T-cell (primary cell): Measurements from ENCODE around the gene MCF2L. TPM values are rescaled to one million over a fixed set of nuclear protein-coding genes. Genes with fewer than 3 reads are reported as not detected.

Experiments used
- ATAC-seq, 4 experiments: fragments of 200-7000 bp in 3 of 4; fragments of 150-1000 bp in 1 of 4; cut with Tn5 transposase; replicated peaks in 1 of 4; 1 replicate in 3 of 4; 2 replicates in 1 of 4; pipeline ENCODE4 v1.10.0; 2021; ENCODE audit warnings: moderate library complexity in 3 of 4, mild to moderate bottlenecking in 2 of 4, moderate number of reproducible peaks in 1 of 4
- CTCF ChIA-PET, 2 donors: fragments of 300-600 bp; sonication (Branson Sonifier 250); formaldehyde crosslinking; loops; one replicate each; lab custom pipeline; 2022; ENCODE audit warnings: antibody characterized with exemption in 2 of 2; lab: Charles Lee
- POLR2A ChIA-PET, 2 donors: fragments of 300-600 bp; sonication (Branson Sonifier 250); formaldehyde crosslinking; loops; one replicate each; lab custom pipeline; 2022; ENCODE audit warnings: antibody characterized with exemption in 2 of 2; lab: Charles Lee
- DNase-seq, 35 experiments: peaks; one replicate each; pipeline versions ENCODE4 v3.0.0 to v3.0.0-alpha.2; 2013 to 2023
- H3K27ac ChIP-seq: one replicate; pipeline ENCODE4 v1.5.1; 2013; ENCODE audit warnings: low read length
- H3K27me3 ChIP-seq, 2 experiments: replicated peaks in 1 of 2; 1 replicate in 1 of 2; 2 replicates in 1 of 2; pipeline versions ENCODE4 v1.6.1 to v1.7.0; 2013; ENCODE audit warnings: low read length in 1 of 2, mixed read lengths in 1 of 2; ENCODE audit not compliant: control insufficient read depth in 2 of 2, insufficient read depth in 2 of 2; ENCODE audit errors: extremely low read depth in 1 of 2
- H3K36me3 ChIP-seq, 2 donors: 1 replicate in 1 of 2; 2 replicates in 1 of 2; pipeline versions ENCODE4 v1.6.1 to v1.7.0; 2013; ENCODE audit warnings: low read length in 1 of 2; ENCODE audit not compliant: control insufficient read depth in 2 of 2, insufficient read depth in 1 of 2; ENCODE audit errors: extremely low read depth in 1 of 2
- H3K4me1 ChIP-seq, 2 experiments: 1 replicate in 1 of 2; 2 replicates in 1 of 2; pipeline versions ENCODE4 v1.6.1 to v1.7.0; 2013; ENCODE audit warnings: low read length in 2 of 2, mixed read lengths in 1 of 2; ENCODE audit not compliant: insufficient read depth in 2 of 2, control insufficient read depth in 1 of 2; ENCODE audit errors: extremely low read depth in 1 of 2
- H3K4me3 ChIP-seq, 2 donors: 1 replicate in 1 of 2; 2 replicates in 1 of 2; pipeline versions ENCODE4 v1.5.1 to v1.7.0; 2013; ENCODE audit warnings: mild to moderate bottlenecking in 2 of 2, low read length in 1 of 2, moderate library complexity in 1 of 2; ENCODE audit not compliant: control insufficient read depth in 1 of 2; ENCODE audit errors: extremely low read depth in 1 of 2
- H3K9me3 ChIP-seq: 2 replicates; pipeline ENCODE4 v1.7.0; 2013
- H3K27ac Mint-ChIP-seq, 2 donors: one replicate each; pipeline ENCODE4 v1.8.0; 2020 to 2021; ENCODE audit warnings: mild to moderate bottlenecking in 2 of 2, mixed read lengths in 2 of 2
- H3K27me3 Mint-ChIP-seq, 2 donors: one replicate each; pipeline ENCODE4 v1.8.0; 2021 to 2022; ENCODE audit warnings: mixed read lengths in 2 of 2
- H3K36me3 Mint-ChIP-seq: one replicate; pipeline ENCODE4 v1.8.0; 2021; ENCODE audit warnings: mixed read lengths
- H3K4me1 Mint-ChIP-seq, 3 donors: one replicate each; pipeline ENCODE4 v1.8.0; 2020 to 2022; ENCODE audit warnings: mixed read lengths in 3 of 3, mild to moderate bottlenecking in 1 of 3
- H3K4me3 Mint-ChIP-seq, 3 donors: one replicate each; pipeline ENCODE4 v1.8.0; 2020 to 2022; ENCODE audit warnings: mild to moderate bottlenecking in 3 of 3, mixed read lengths in 3 of 3, moderate library complexity in 3 of 3
- H3K9me3 Mint-ChIP-seq, 3 donors: one replicate each; pipeline ENCODE4 v1.8.0; 2020 to 2022; ENCODE audit warnings: mixed read lengths in 3 of 3
- WGBS: methylation state at CpG from one replicate; pipeline ENCODE4 v1.1.5; 2013; ENCODE audit warnings: missing lambda C conversion rate; ENCODE audit not compliant: insufficient coverage; 5-methylcytosine and 5-hydroxymethylcytosine counted together
- total RNA-seq, 35 experiments: library from RNA in 6 of 35; stranded (reverse) in 6 of 35; fragments of 120-200 nt in 1 of 35; gene quantifications; one replicate each; pipeline versions ENCODE4 v1.2.1 to v1.2.4 and lab custom pipeline; 2013 to 2026

The MCF2L gene
- total RNA-seq, 5 donors from 2014 or later (not counting 1 experiment from before 2014, with no cell fraction given): 18.2 to 30.0 (median 24.7) TPM

DNA sequence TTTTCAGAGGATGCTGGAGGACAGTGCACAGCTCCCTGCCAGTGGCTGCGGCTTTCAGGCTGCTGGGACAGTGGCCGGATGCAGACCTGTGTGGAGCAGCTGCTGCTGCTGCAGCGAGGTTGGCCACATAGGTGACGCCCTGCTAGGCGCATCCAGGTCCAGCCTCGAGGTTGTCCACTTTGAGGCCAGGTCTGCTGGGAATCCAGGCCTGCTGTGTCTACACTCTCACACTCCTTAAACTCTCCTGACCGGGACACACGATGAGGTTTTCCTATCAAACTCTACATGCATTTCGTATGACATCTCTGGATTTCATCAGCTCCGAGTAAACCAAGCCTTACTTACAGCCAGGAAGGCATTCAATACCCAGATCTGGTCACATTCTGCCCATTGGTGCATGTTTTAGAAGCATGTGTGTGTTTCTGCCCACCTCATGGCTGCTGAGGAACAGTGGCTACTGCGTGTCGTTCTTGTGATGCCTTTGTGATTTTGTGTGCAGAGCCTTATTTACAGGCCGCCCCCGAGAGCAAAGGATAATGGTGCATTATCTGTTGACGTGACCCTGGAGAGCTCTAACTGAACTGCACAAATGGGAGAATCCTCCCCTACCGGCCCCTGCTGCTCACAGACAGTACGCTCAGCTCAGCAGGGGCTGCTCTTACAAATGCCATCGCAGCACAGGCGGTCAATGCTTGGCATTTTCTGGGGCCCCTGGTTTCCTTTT is 12.3 kb upstream of the MCF2L start:
- WGBS: 87% methylated on average over 18 of the region's 19 CpGs
- ATAC-seq: no peak
- CTCF ChIA-PET: no interaction called here

DNA sequence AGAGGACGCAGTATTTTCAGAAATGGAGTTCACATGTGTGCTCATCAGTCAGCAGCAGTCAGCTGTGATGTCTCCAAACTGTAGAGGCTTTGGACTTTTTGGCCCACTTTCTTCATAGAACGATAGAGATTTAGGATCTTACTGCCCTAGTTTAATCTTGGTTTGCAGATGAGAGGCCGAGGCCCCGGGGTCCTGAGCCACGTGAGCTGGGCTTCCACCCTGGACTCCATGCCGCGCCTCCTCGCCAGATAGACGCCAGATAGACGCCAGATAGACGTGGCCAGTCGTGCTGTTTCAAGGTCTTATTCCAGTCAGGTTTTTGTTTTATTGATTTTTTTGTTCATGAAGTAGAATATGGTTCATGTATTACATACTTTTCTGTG is 11.7 kb upstream of the MCF2L start:
- Histone ChIP-seq H3K27ac (no peak overlapping the region), H3K27me3 (peaks cover 0 to 35% of the 10 kb centered on the region in 2 experiments), H3K4me1 (no peaks in the 10 kb centered on the region), H3K9me3 (no peaks in the 10 kb centered on the region), H3K36me3 (no peaks in the 10 kb centered on the region), H3K4me3 (no peak overlapping the region)
- Mint-ChIP-seq H3K9me3 (no peaks in the 10 kb centered on the region), H3K27ac (no peak overlapping the region), H3K27me3 (no peaks in the 10 kb centered on the region), H3K36me3 (no peaks in the 10 kb centered on the region), H3K4me3 (no peak overlapping the region), H3K4me1 (no peaks in the 10 kb centered on the region)
- POLR2A ChIA-PET: no interaction called here
- CTCF ChIA-PET: no interaction called here
- no peak for ATAC-seq
- no peak for DNase-seq
- WGBS: 95% methylated on average over 7 of the region's 12 CpGs

More for the DNA sequence above, 12.3 kb upstream of the MCF2L start:
- POLR2A ChIA-PET: no interaction called here
- no peak overlapping the region for H3K4me3 ChIP-seq
- peaks cover 0 to 35% of the 10 kb centered on the region in 2 experiments for H3K27me3 ChIP-seq
- no peaks in the 10 kb centered on the region for H3K4me1 ChIP-seq
- H3K36me3 ChIP-seq: no peaks in the 10 kb centered on the region
- no peaks in the 10 kb centered on the region for H3K4me1 Mint-ChIP-seq
- no peak overlapping the region for H3K27ac ChIP-seq
- H3K27ac Mint-ChIP-seq: no peak overlapping the region
- no peaks in the 10 kb centered on the region for H3K36me3 Mint-ChIP-seq
- no peak for DNase-seq
- no peaks in the 10 kb centered on the region for H3K9me3 Mint-ChIP-seq
- H3K9me3 ChIP-seq: no peaks in the 10 kb centered on the region
- no peak overlapping the region for H3K4me3 Mint-ChIP-seq
- no peaks in the 10 kb centered on the region for H3K27me3 Mint-ChIP-seq

DNA sequence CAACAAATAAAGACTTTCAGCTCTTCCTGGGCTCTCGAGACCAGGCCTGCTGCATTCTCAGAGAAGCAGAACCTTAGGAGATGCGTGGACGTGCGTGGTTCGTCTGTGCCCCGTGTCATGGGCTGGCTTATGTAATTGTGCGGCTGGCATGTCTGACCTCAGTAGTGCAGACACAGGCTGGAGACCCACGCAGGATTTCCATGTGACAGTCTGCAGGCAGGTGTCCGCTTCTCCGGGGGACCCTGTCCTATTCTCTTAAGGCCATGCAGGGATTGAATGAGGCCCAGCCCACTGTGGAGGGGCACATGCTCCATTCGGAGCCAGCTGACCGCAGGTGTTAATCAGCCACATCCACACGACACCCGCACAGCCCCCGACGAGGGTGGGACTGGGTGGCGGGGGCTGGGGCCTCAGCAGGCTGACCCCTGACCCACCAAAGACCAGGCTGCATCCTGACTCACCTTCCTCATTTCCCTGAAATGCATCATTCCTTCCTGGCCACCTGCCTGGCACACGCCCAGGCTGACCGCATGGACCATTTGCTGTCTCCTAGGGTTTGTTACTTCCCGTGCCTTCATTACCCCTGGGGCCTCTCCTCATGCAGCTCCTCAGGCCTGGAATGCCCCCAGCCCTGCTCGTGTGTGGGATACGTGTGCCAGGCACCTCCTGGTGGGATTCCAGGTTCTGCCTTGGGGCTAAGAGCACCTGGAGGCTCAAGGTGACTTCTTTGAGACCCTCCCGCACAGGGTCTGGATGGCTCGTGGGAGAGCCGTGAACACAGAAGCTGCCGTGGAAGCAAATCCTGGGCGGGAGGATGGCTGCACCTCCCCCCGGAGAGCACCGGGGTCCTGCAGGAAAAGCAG is 10.7 kb upstream of the MCF2L start:
- no peaks in the 10 kb centered on the region for H3K36me3 Mint-ChIP-seq
- H3K27me3 Mint-ChIP-seq: no peaks in the 10 kb centered on the region
- Histone ChIP-seq H3K4me1 (no peaks in the 10 kb centered on the region), H3K27ac (no peak overlapping the region), H3K27me3 (peaks cover 0 to 28% of the 10 kb centered on the region in 2 experiments), H3K36me3 (no peaks in the 10 kb centered on the region), H3K4me3 (no peak overlapping the region), H3K9me3 (no peaks in the 10 kb centered on the region)
- H3K4me1 Mint-ChIP-seq: no peaks in the 10 kb centered on the region
- ChIA-PET CTCF (no interaction called here), POLR2A (no interaction called here)
- no peak overlapping the region for H3K27ac Mint-ChIP-seq
- ATAC-seq (no peak), DNase-seq (no peak)
- H3K9me3 Mint-ChIP-seq: no peaks in the 10 kb centered on the region
- 83% methylated on average over 29 of the region's 29 CpGs for WGBS
- no peak overlapping the region for H3K4me3 Mint-ChIP-seq

DNA sequence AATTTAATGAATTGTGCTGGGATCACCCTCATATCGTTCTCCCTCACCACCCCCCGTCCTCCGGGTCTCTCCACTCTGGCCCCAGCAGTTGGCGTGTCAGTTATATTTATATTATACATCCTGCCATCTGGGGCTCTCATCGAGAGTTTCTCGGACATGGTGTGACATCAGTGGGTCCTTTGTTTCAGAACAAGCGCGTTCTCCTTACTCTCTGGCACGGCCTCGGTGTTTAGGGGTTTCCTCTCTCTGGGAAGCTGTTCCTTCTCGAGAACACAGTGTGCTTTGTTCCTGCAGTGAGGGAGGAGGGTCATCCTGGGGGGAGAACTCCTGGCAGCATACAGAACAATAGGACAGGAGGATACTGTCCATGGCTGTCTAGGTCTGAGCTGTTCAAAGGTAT is 9.8 kb upstream of the MCF2L start:
- H3K27ac ChIP-seq: no peak overlapping the region
- H3K9me3 ChIP-seq: no peaks in the 10 kb centered on the region
- Mint-ChIP-seq H3K9me3 (no peaks in the 10 kb centered on the region), H3K27me3 (no peaks in the 10 kb centered on the region), H3K27ac (no peak overlapping the region), H3K4me3 (no peak overlapping the region), H3K4me1 (no peaks in the 10 kb centered on the region), H3K36me3 (no peaks in the 10 kb centered on the region)
- POLR2A ChIA-PET: no interaction called here
- no peak for ATAC-seq
- DNase-seq: no peak
- WGBS: 82% methylated on average over 2 of the region's 11 CpGs
- H3K27me3 ChIP-seq: peaks cover 0 to 21% of the 10 kb centered on the region in 2 experiments
- no peak overlapping the region for H3K4me3 ChIP-seq
- H3K36me3 ChIP-seq: no peaks in the 10 kb centered on the region
- no peaks in the 10 kb centered on the region for H3K4me1 ChIP-seq
- CTCF ChIA-PET: no interaction called here

GRCh38 chr13:112959701-112960542 is 9.1 kb upstream of the MCF2L start:
- WGBS: 90% methylated on average over 22 of the region's 30 CpGs
- ChIA-PET CTCF (no interaction called here), POLR2A (no interaction called here)
- no peaks in the 10 kb centered on the region for H3K4me1 Mint-ChIP-seq
- H3K27ac Mint-ChIP-seq: no peak overlapping the region
- Histone ChIP-seq H3K27ac (no peak overlapping the region), H3K36me3 (no peaks in the 10 kb centered on the region), H3K9me3 (no peaks in the 10 kb centered on the region), H3K27me3 (peaks cover 0 to 14% of the 10 kb centered on the region in 2 experiments), H3K4me1 (no peaks in the 10 kb centered on the region), H3K4me3 (no peak overlapping the region)
- H3K36me3 Mint-ChIP-seq: no peaks in the 10 kb centered on the region
- no peaks in the 10 kb centered on the region for H3K9me3 Mint-ChIP-seq
- ATAC-seq (no peak), DNase-seq (no peak)
- no peaks in the 10 kb centered on the region for H3K27me3 Mint-ChIP-seq
- no peak overlapping the region for H3K4me3 Mint-ChIP-seq

GRCh38 chr13:112960706-112961105 is 8.3 kb upstream of the MCF2L start:
- no peaks in the 10 kb centered on the region for H3K9me3 Mint-ChIP-seq

More at GRCh38 chr13:112960706-112961105, 8.3 kb upstream of the MCF2L start:
- Mint-ChIP-seq H3K27me3 (no peaks in the 10 kb centered on the region), H3K4me1 (no peaks in the 10 kb centered on the region), H3K4me3 (no peak overlapping the region), H3K36me3 (no peaks in the 10 kb centered on the region), H3K27ac (no peak overlapping the region)
- no peak for DNase-seq
- Histone ChIP-seq H3K4me3 (no peak overlapping the region), H3K9me3 (no peaks in the 10 kb centered on the region), H3K36me3 (no peaks in the 10 kb centered on the region), H3K4me1 (no peaks in the 10 kb centered on the region), H3K27me3 (peaks cover 0 to 9% of the 10 kb centered on the region in 2 experiments), H3K27ac (no peak overlapping the region)
- ChIA-PET CTCF (no interaction called here), POLR2A (no interaction called here)
- 78% methylated on average over 7 of the region's 7 CpGs for WGBS
- ATAC-seq: no peak
